Measurements from ENCODE around the gene KTN1.

The KTN1 gene

GRCh38 chr14:55545779-55546178 lies 34.2 kb upstream of the KTN1 start:
- TF ChIP-seq ELF4 (IDR thresholded peaks at IDR 0.05) (no peak), CTBP1 (IDR thresholded peaks at IDR 0.05; ENCODE audit: borderline replicate concordance) (no peak), LEF1 (IDR thresholded peaks at IDR 0.05; ENCODE audit: borderline replicate concordance) (no peak), ARNT (IDR thresholded peaks at IDR 0.05) (no peak), FOXK2 (IDR thresholded peaks at IDR 0.05) (no peak), SUZ12 (IDR thresholded peaks at IDR 0.05) (no peak), HDGF (IDR thresholded peaks at IDR 0.05; ENCODE audit: borderline replicate concordance) (no peak), FOXA1 (IDR thresholded peaks at IDR 0.05) (no peak)
- no peak for DNase-seq (ENCODE audit: extremely low spot score)
- ChIA-PET POLR2A (no interaction called here), CTCF (no interaction called here)

GRCh38 chr14:55546212-55546874 lies 33.7 kb upstream of the KTN1 start:
- TF ChIP-seq FOXM1 (IDR thresholded peaks at IDR 0.05; ENCODE audit: borderline replicate concordance) (no peak), CTBP1 (IDR thresholded peaks at IDR 0.05; ENCODE audit: borderline replicate concordance) (no peak), PKNOX1 (IDR thresholded peaks at IDR 0.05) (no peak), LEF1 (IDR thresholded peaks at IDR 0.05; ENCODE audit: borderline replicate concordance) (no peak), SUZ12 (IDR thresholded peaks at IDR 0.05) (no peak)
- DNase-seq (ENCODE audit: extremely low spot score): no peak
- ChIA-PET CTCF (no interaction called here), POLR2A (no interaction called here)

- POLR2A ChIA-PET: no interaction called here
Measured at GRCh38 chr14:55547650-55548315, 32.2 kb upstream of the KTN1 start.

GRCh38 chr14:55553791-55554190 lies 26.2 kb upstream of the KTN1 start:
- ChIA-PET POLR2A (no interaction called here), CTCF (no interaction called here)
- no peak for TF ChIP-seq SUZ12 (IDR thresholded peaks at IDR 0.05)
- no peak for TF ChIP-seq ZNF384 (IDR thresholded peaks at IDR 0.05)
- no peak for TF ChIP-seq FOXA1 (IDR thresholded peaks at IDR 0.05)
- TF ChIP-seq ARNT (IDR thresholded peaks at IDR 0.05): no peak
- no peak for TF ChIP-seq CTBP1 (IDR thresholded peaks at IDR 0.05; ENCODE audit: borderline replicate concordance)
- no peak for TF ChIP-seq SP1 (IDR thresholded peaks at IDR 0.05)
- TF ChIP-seq LEF1 (IDR thresholded peaks at IDR 0.05; ENCODE audit: borderline replicate concordance): no peak
- no peak for TF ChIP-seq HDGF (IDR thresholded peaks at IDR 0.05; ENCODE audit: borderline replicate concordance)
- no peak for TF ChIP-seq BHLHE40 (IDR thresholded peaks at IDR 0.05; ENCODE audit: borderline replicate concordance)
- no peak for TF ChIP-seq ELF4 (IDR thresholded peaks at IDR 0.05)
- TF ChIP-seq FOXK2 (IDR thresholded peaks at IDR 0.05): no peak
- no peak for TF ChIP-seq NFRKB (IDR thresholded peaks at IDR 0.05)
- no peak for TF ChIP-seq PKNOX1 (IDR thresholded peaks at IDR 0.05)
- no peak for TF ChIP-seq L3MBTL2 (conservative IDR thresholded peaks at IDR 0.05)
- DNase-seq (ENCODE audit: extremely low spot score): no peak

More at GRCh38 chr14:55547650-55548315, 32.2 kb upstream of the KTN1 start:
- TF ChIP-seq ELF4 (IDR thresholded peaks at IDR 0.05): no peak
- TF ChIP-seq PKNOX1 (IDR thresholded peaks at IDR 0.05): no peak
- no peak for TF ChIP-seq ARNT (IDR thresholded peaks at IDR 0.05)
- TF ChIP-seq SP1 (IDR thresholded peaks at IDR 0.05): no peak
- no peak for TF ChIP-seq CTBP1 (IDR thresholded peaks at IDR 0.05; ENCODE audit: borderline replicate concordance)
- no peak for TF ChIP-seq L3MBTL2 (conservative IDR thresholded peaks at IDR 0.05)
- CTCF ChIA-PET: no interaction called here
- DNase-seq (ENCODE audit: extremely low spot score): no peak

- TF ChIP-seq NFRKB (IDR thresholded peaks at IDR 0.05): no peak
- no peak for TF ChIP-seq FOXK2 (IDR thresholded peaks at IDR 0.05)
- TF ChIP-seq TARDBP (IDR thresholded peaks at IDR 0.05): no peak
- TF ChIP-seq PKNOX1 (IDR thresholded peaks at IDR 0.05): no peak
- TF ChIP-seq FOXA1 (IDR thresholded peaks at IDR 0.05): no peak
- no peak for TF ChIP-seq HDGF (IDR thresholded peaks at IDR 0.05; ENCODE audit: borderline replicate concordance)
- no peak for TF ChIP-seq CTBP1 (IDR thresholded peaks at IDR 0.05; ENCODE audit: borderline replicate concordance)
- TF ChIP-seq SUZ12 (IDR thresholded peaks at IDR 0.05): no peak
- TF ChIP-seq ARNT (IDR thresholded peaks at IDR 0.05): no peak
- no peak for TF ChIP-seq ZNF384 (IDR thresholded peaks at IDR 0.05)
- TF ChIP-seq LEF1 (IDR thresholded peaks at IDR 0.05; ENCODE audit: borderline replicate concordance): no peak
- no peak for TF ChIP-seq L3MBTL2 (conservative IDR thresholded peaks at IDR 0.05)
- TF ChIP-seq FOXM1 (IDR thresholded peaks at IDR 0.05; ENCODE audit: borderline replicate concordance): no peak
- no peak for TF ChIP-seq BHLHE40 (IDR thresholded peaks at IDR 0.05; ENCODE audit: borderline replicate concordance)
- TF ChIP-seq ELF4 (IDR thresholded peaks at IDR 0.05): no peak
- no peak for TF ChIP-seq SP1 (IDR thresholded peaks at IDR 0.05)
- ChIA-PET CTCF (no interaction called here), POLR2A (no interaction called here)
- DNase-seq (ENCODE audit: extremely low spot score): no peak
Measured at GRCh38 chr14:55556929-55557623, 22.9 kb upstream of the KTN1 start.

All from HEK293T (cell line).